IPS DF 4.7 (cell line): Measurements from ENCODE around the gene POGZ.

Source experiments
- DNase-seq: peaks from one replicate; pipeline ENCODE4 v3.0.0-alpha.2; 2013; ENCODE audit warnings: low spot score; ENCODE audit errors: extremely low read depth

The POGZ gene

GRCh38 chr1:151459331-151460046 lies at the start of gene POGZ:
Gene POGZ, minus strand, starts transcription at chr1:151459494. Its CDS starts 17,290 bp downstream, at chr1:151442204.
- DNase-seq: peak; percentile 78

GRCh38 chr1:151508833-151509232 lies 49.5 kb upstream of the POGZ start:
- no peak for DNase-seq

- no peak for DNase-seq
Observed at GRCh38 chr1:151504759-151505158, 45.5 kb upstream of the POGZ start.

GRCh38 chr1:151504252-151504651 lies 45.0 kb upstream of the POGZ start:
- DNase-seq: no peak

GRCh38 chr1:151502859-151503780 lies 43.8 kb upstream of the POGZ start:
- DNase-seq: no peak

- DNase-seq: no peak
Observed at GRCh38 chr1:151502035-151502700, 42.9 kb upstream of the POGZ start.

GRCh38 chr1:151501474-151501873 lies 42.2 kb upstream of the POGZ start:
- DNase-seq: no peak

- no peak for DNase-seq
Observed at GRCh38 chr1:151499930-151500329, 40.6 kb upstream of the POGZ start.

GRCh38 chr1:151499365-151499764 lies 40.1 kb upstream of the POGZ start:
- DNase-seq: no peak

GRCh38 chr1:151495316-151495715 lies 36.0 kb upstream of the POGZ start:
- DNase-seq: no peak

GRCh38 chr1:151494741-151495281 lies 35.5 kb upstream of the POGZ start:
- no peak for DNase-seq

GRCh38 chr1:151493042-151493441 lies 33.7 kb upstream of the POGZ start:
- no peak for DNase-seq

GRCh38 chr1:151492120-151492519 lies 32.8 kb upstream of the POGZ start:
- DNase-seq: no peak

GRCh38 chr1:151491641-151492040 lies 32.3 kb upstream of the POGZ start:
- no peak for DNase-seq

GRCh38 chr1:151486557-151486956 lies 27.3 kb upstream of the POGZ start:
- no peak for DNase-seq

- DNase-seq: no peak
Observed at GRCh38 chr1:151485685-151486255, 26.5 kb upstream of the POGZ start.

GRCh38 chr1:151482017-151482416 lies 22.7 kb upstream of the POGZ start:
- no peak for DNase-seq

GRCh38 chr1:151479462-151479861 lies 20.2 kb upstream of the POGZ start:
- DNase-seq: no peak

- no peak for DNase-seq
Observed at GRCh38 chr1:151478923-151479322, 19.6 kb upstream of the POGZ start.

- no peak for DNase-seq
Observed at GRCh38 chr1:151478140-151478812, 19.0 kb upstream of the POGZ start.

- DNase-seq: no peak
Observed at GRCh38 chr1:151477066-151477465, 17.8 kb upstream of the POGZ start.
